K562 (cell line): ENCODE measurements around the gene ULK3. TPM values are rescaled to one million over a fixed set of nuclear protein-coding genes. Genes with fewer than 3 reads are reported as not detected.
A peak's percentile ranks its signal among the peaks of the same experiment; 100 is the strongest.

Source experiments
- ATAC-seq: fragments of 200-7000 bp; cut with Tn5 transposase; 3 replicates; pipeline ENCODE4 v1.9.1; 2020; ENCODE audit warnings: moderate library complexity
- BruUV-seq: library from RNA; stranded (reverse); fragments of 400-500 nt; replicated peaks from 2 replicates; lab custom pipeline; 2021; lab: Mats Ljungman, UMichigan
- CTCF ChIA-PET: fragments of 300-600 bp; formaldehyde crosslinking; extraction: SDS; loops from one replicate; lab custom pipeline; 2021; ENCODE audit warnings: low intra/inter-chr PET ratio; lab: Yijun Ruan, JAX
- POLR2A ChIA-PET: fragments of 300-600, 350-650 bp; sonication (Branson Sonifier 250); formaldehyde crosslinking; extraction: SDS; loops from one replicate; lab custom pipeline; 2021; ENCODE audit warnings: antibody characterized with exemption, inconsistent platforms; lab: Yijun Ruan, JAX
- DNase-seq, 4 experiments: peaks; one replicate each; pipeline versions ENCODE4 v3.0.0 to v3.0.0-alpha.2; 2011 to 2018; ENCODE audit warnings: low spot score in 3 of 4, mixed read lengths in 3 of 4; ENCODE audit errors: extremely low read depth in 1 of 4
- FAIRE-seq: peaks from 2 replicates; lab custom pipeline; 2011; peaks lifted over from hg19 to GRCh38; lab: Jason Lieb, UNC
- H2AFZ ChIP-seq: 2 replicates; pipeline ENCODE4 v1.6.0; 2011; ENCODE audit warnings: low read depth, low read length, control low read depth, inconsistent platforms
- H3K27ac ChIP-seq: fragments of 200-600 bp; 3 replicates; pipeline ENCODE4 v1.8.0; 2011; ENCODE audit warnings: low read depth, mild to moderate bottlenecking, control low read depth, inconsistent platforms, low read length, moderate library complexity, mixed read lengths; ENCODE audit errors: extremely low read depth
- H3K27me3 ChIP-seq, 2 experiments: fragments of 300-600 bp in 1 of 2; 2 replicates in 1 of 2; 3 replicates in 1 of 2; pipeline versions ENCODE4 v1.6.0 to v1.8.0; 2011; ENCODE audit warnings: inconsistent platforms in 2 of 2, low read length in 2 of 2, mild to moderate bottlenecking in 1 of 2, mixed read lengths in 1 of 2, moderate library complexity in 1 of 2; ENCODE audit not compliant: control insufficient read depth in 2 of 2, insufficient read depth in 2 of 2
- H3K36me3 ChIP-seq: fragments of 300-600 bp; 3 replicates; pipeline ENCODE4 v1.8.0; 2011; ENCODE audit warnings: mild to moderate bottlenecking, low read length, inconsistent platforms; ENCODE audit not compliant: control insufficient read depth, insufficient read depth
- H3K4me1 ChIP-seq, 2 experiments: fragments of 200-600 bp in 1 of 2; replicated peaks in 1 of 2; 2 replicates in 1 of 2; 3 replicates in 1 of 2; pipeline versions ENCODE4 v1.5.1 to v1.8.0; 2011; ENCODE audit warnings: inconsistent platforms in 2 of 2, low read length in 2 of 2, mild to moderate bottlenecking in 1 of 2, mixed read lengths in 1 of 2, moderate library complexity in 1 of 2; ENCODE audit not compliant: control insufficient read depth in 2 of 2, insufficient read depth in 2 of 2
- H3K4me2 ChIP-seq: 2 replicates; pipeline ENCODE4 v1.6.1; 2011; ENCODE audit warnings: low read length, control low read depth, inconsistent platforms, mixed read lengths; ENCODE audit not compliant: insufficient read depth
- H3K4me3 ChIP-seq: fragments of 200-600 bp; sonication (generic), shearing (Covaris generic); 2 replicates; pipeline ENCODE4 v1.5.1; 2016; ENCODE audit warnings: control low read depth, inconsistent platforms
- H3K79me2 ChIP-seq: fragments of 200-600 bp; 3 replicates; pipeline ENCODE4 v1.8.0; 2011; ENCODE audit warnings: low read length, inconsistent platforms; ENCODE audit not compliant: control insufficient read depth, insufficient read depth
- H3K9ac ChIP-seq, 2 experiments: 2 replicates each; pipeline versions ENCODE4 v1.6.0 to v1.6.1; 2011; ENCODE audit warnings: low read depth in 2 of 2, low read length in 2 of 2, control low read depth in 1 of 2, inconsistent platforms in 1 of 2, mild to moderate bottlenecking in 1 of 2, mixed read lengths in 1 of 2; ENCODE audit not compliant: insufficient read depth in 1 of 2
- H3K9me1 ChIP-seq: one replicate; pipeline ENCODE4 v1.6.0; 2011; ENCODE audit warnings: inconsistent platforms, mild to moderate bottlenecking, low read length, moderate library complexity; ENCODE audit not compliant: control insufficient read depth, insufficient read depth
- H3K9me3 ChIP-seq: replicated peaks from 2 replicates; pipeline ENCODE4 v1.5.1; 2011; ENCODE audit warnings: low read depth, low read length, inconsistent platforms; ENCODE audit not compliant: control insufficient read depth, insufficient read depth
- H4K20me1 ChIP-seq: replicated peaks from 2 replicates; pipeline ENCODE4 v1.6.1; 2011; ENCODE audit warnings: low read length, inconsistent platforms, mixed read lengths; ENCODE audit not compliant: control insufficient read depth, insufficient read depth
- KAT2B ChIP-seq: IDR thresholded peaks from one replicate; pipeline ENCODE4 v1.6.1; 2012; ENCODE audit warnings: low read depth, mild to moderate bottlenecking, control low read depth, inconsistent platforms, low read length, moderate library complexity
- MBD2 ChIP-seq: sonication (generic); IDR thresholded peaks from 2 replicates; pipeline ENCODE4 v1.6.1; 2016; ENCODE audit warnings: low read depth, borderline replicate concordance
- PCBP2 ChIP-seq: fragments of 200-400 bp; formaldehyde crosslinking; IDR thresholded peaks from 2 replicates; pipeline ENCODE4 v1.6.1; 2018; ENCODE audit warnings: low read length, low read depth, mild to moderate bottlenecking, moderate library complexity; ENCODE audit not compliant: poor library complexity, severe bottlenecking
- SAFB2 ChIP-seq: fragments of 200-400 bp; formaldehyde crosslinking; IDR thresholded peaks from 2 replicates; pipeline ENCODE4 v1.6.1; 2018; ENCODE audit warnings: borderline replicate concordance, low read length, low read depth, moderate library complexity; ENCODE audit not compliant: severe bottlenecking
- TEAD2 ChIP-seq: fragments of 450-650 bp; IDR thresholded peaks from 2 replicates; pipeline ENCODE4 v1.6.1; 2016; ENCODE audit warnings: missing genetic modification characterization, control low read depth, missing compliant biosample characterization
- TOE1 ChIP-seq, 2 experiments: fragments of 450-650 bp in 1 of 2; sonication (generic) in 1 of 2; formaldehyde crosslinking in 1 of 2; IDR thresholded peaks; 2 replicates each; pipeline versions ENCODE4 v1.7.1 to v1.8.0; 2016 to 2022; ENCODE audit warnings: borderline replicate concordance in 2 of 2, mild to moderate bottlenecking in 2 of 2, antibody characterized with exemption in 1 of 2, inconsistent platforms in 1 of 2, low read depth in 1 of 2, missing genetic modification reagents in 1 of 2, moderate library complexity in 1 of 2
- ZNF224 ChIP-seq: sonication (generic); formaldehyde crosslinking; IDR thresholded peaks from 2 replicates; pipeline ENCODE4 v1.8.0; 2022; ENCODE audit warnings: mild to moderate bottlenecking, missing genetic modification reagents
- ZNF408 ChIP-seq: fragments of 250-450 bp; sonication (Bioruptor Pico); IDR thresholded peaks from 2 replicates; pipeline ENCODE4 v1.4.0; 2020; ENCODE audit warnings: low read depth, mild to moderate bottlenecking, moderate library complexity
- WGBS: fragments of 100-300 bp; shearing (Covaris generic); methylation state at CpG from one replicate; pipeline ENCODE4 v1.1.6; 2016; ENCODE audit warnings: low coverage, mixed read lengths; ENCODE audit not compliant: insufficient coverage; ENCODE audit errors: missing lambda C conversion rate; 5-methylcytosine and 5-hydroxymethylcytosine counted together
- in situ Hi-C: fragments of 300-500 bp; cut with MboI; formaldehyde crosslinking; loops from 4 replicates; pipeline ENCODE4 v1.15.0; 2018; ENCODE audit warnings: inconsistent platforms, mixed read lengths
- intact Hi-C: fragments of 100-400 bp; cut with micrococcal nuclease; formaldehyde crosslinking; loops from 2 replicates; pipeline ENCODE4 v1.14.2; 2022
- polyA plus RNA-seq, 8 experiments: library from polyadenylated mRNA; depleted of rRNA in 4 of 8; stranded (reverse) in 5 of 8; unstranded in 3 of 8; fragments of >200 nt; fragmentation: Nextera tagmentation in 2 of 8; fragmentation: Illumina TruSeq in 1 of 8; extraction: Ambion mirVana in 2 of 8; extraction: Trizol in 1 of 8; gene quantifications; 2 replicates each; pipeline versions ENCODE4 v1.2.1 to v1.2.3, GENCODE V29; 2011 to 2014; ENCODE audit warnings: inconsistent platforms in 1 of 8, missing spikeins in 1 of 8
- total RNA-seq, 7 experiments: library from RNA; depleted of rRNA in 6 of 7; stranded (reverse); fragments of >200 nt in 6 of 7; fragmentation: Illumina TruSeq in 2 of 7; extraction: Trizol in 2 of 7; gene quantifications; 2 replicates each; pipeline versions ENCODE4 v1.2.1 to v1.2.3, GENCODE V29; 2011 to 2021; ENCODE audit warnings: low replicate concordance in 1 of 7
- TF ChIP-seq, protein P1 (sequence below), 3 experiments: fragments of 200-800 bp in 1 of 3; sonication (Bioruptor generic) in 1 of 3; sonication (generic) in 1 of 3; formaldehyde crosslinking in 1 of 3; IDR thresholded peaks; 2 replicates each; pipeline versions ENCODE4 v1.6.1 to v1.8.0; 2016 to 2022; ENCODE audit warnings: mild to moderate bottlenecking in 2 of 3, missing compliant biosample characterization in 2 of 3, missing genetic modification characterization in 2 of 3, missing genetic modification reagents in 1 of 3

ULK3 gene
- total and polyA plus RNA-seq, 9 of the 15 experiments (the other 6 are each of a cell fraction or from before 2014, with no cell fraction given): 0.68 to 68.0 (median 34.9) TPM

DNA sequence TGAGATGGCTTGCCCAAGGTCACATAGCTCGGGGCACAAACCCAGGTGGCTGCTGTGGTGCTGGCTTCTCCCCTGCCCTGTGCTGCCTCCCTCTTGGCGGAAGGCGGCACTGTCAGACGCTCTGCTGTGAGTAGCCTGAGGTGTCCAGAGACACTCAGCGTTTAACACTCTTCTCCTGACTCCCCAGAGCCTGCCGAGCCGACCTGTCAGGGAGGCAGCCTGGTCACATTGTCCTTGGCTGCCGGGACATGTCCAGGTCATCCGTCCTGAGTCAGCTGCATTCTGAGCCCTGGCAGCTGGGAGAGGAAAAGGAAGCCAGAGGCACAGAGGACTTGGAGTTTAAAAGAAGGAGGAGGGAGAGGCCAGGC lies 25.6 kb downstream of the ULK3 start:
- Histone ChIP-seq H3K9me1 (no peaks in the 10 kb centered on the region), H3K4me3 (no peak overlapping the region), H3K79me2 (no peaks in the 10 kb centered on the region), H3K4me1 (peaks cover 6 to 30% of the 10 kb centered on the region in 2 experiments; a peak in 3 of 5 replicates), H3K9me3 (no peaks in the 10 kb centered on the region), H2AFZ (peak overlapping the region; percentile 63; the same call in 1 of the 2 replicates), H3K9ac (0 out of 4 replicates have a peak overlapping the region, but pooled peaks of 1 of the 2 experiments have one; percentile 52), H3K27ac (no peak overlapping the region), H4K20me1 (no peaks in the 10 kb centered on the region), H3K36me3 (no peaks in the 10 kb centered on the region), H3K27me3 (peaks cover 0 to 11% of the 10 kb centered on the region in 2 experiments; a peak in 2 of 5 replicates), H3K4me2 (no peak overlapping the region)
- no peak for TF ChIP-seq ZNF408 (CRISPR knock-in tag)
- in situ Hi-C loops (no loop called here), intact Hi-C loops (no loop called here)
- FAIRE-seq: no peak
- ChIA-PET POLR2A (interaction anchor here (1.2 kb wide), 1 partner anchor 14 kb away, joined by 3 read pairs; no protein-coding TSS in a partner anchor), CTCF (no interaction called here)
- no peak for DNase-seq
- peak; percentile 17; the same call in 1 of the 3 replicates for ATAC-seq
- 40% methylated on average over 9 of the region's 9 CpGs for WGBS
- BruUV-seq: no TSS peak

DNA sequence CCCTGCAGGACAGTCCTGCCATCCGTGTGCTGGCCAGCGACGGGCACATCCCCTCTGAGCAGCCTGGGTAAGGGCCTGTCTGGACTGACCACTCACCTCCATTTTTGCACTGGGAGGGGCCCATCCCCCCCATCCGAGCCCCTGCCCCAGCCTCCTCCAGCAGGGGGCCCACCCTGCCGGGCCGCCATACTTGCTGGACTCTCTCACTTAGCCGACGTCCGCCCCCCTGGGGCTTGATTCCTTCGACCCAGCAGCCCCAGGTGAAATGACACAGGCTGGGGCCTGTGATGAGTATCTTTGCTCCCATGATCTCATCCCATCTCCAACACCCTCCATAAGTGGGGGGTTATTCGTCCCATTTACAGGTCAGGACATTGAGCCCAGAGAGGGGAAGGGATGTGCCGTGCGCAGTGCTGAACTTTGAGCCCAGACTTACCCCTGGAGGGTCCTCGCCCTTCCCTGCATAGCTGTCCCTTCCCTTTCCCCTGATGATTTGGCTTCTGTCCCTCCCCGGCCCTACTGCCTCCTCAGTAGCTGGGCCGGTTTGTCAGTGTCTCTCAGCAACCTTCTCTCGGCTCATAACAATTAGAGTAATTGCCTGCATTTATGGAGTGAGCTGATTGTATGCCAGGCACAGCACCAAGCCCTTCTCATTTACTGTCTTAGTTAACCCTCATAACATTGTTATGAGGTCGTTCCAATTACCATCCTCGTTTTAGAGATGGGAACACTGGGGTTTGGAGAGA lies 26.2 kb downstream of the ULK3 start:
- peaks cover 0 to 13% of the 10 kb centered on the region in 2 experiments; a peak in 2 of 5 replicates for H3K27me3 ChIP-seq
- no peak overlapping the region for H3K4me2 ChIP-seq
- H4K20me1 ChIP-seq: no peaks in the 10 kb centered on the region
- WGBS: 29% methylated on average over 18 of the region's 19 CpGs
- H3K9me1 ChIP-seq: no peaks in the 10 kb centered on the region
- H3K79me2 ChIP-seq: no peaks in the 10 kb centered on the region
- BruUV-seq: no TSS peak
- no peak for FAIRE-seq
- H3K4me1 ChIP-seq: peaks cover 6 to 30% of the 10 kb centered on the region in 2 experiments; a peak in 3 of 5 replicates
- no peak overlapping the region for H3K4me3 ChIP-seq
- CTCF ChIA-PET: no interaction called here
- H3K9ac ChIP-seq: peak overlapping the region in 1 of 2 experiments; percentile 17; a peak in 1 of 4 replicates
- peak overlapping the region; percentile 63 for H2AFZ ChIP-seq
- POLR2A ChIA-PET: interaction anchor here (1.2 kb wide), 1 partner anchor 14 kb away, joined by 3 read pairs; no protein-coding TSS in a partner anchor
- no peaks in the 10 kb centered on the region for H3K36me3 ChIP-seq
- peak in 2 of 4 experiments; percentile 41 to 49 for DNase-seq
- ATAC-seq: no peak
- H3K27ac ChIP-seq: no peak overlapping the region
- no peaks in the 10 kb centered on the region for H3K9me3 ChIP-seq
- in situ Hi-C loops: no loop called here
- intact Hi-C loops: no loop called here
- TF ChIP-seq SAFB2: no peak
- TF ChIP-seq MBD2: no peak
- TF ChIP-seq TOE1 (IDR thresholded peaks at IDR 0.05; ENCODE audit: borderline replicate concordance): no peak
- TF ChIP-seq TOE1 (CRISPR knock-in tag; IDR thresholded peaks at IDR 0.05; ENCODE audit: borderline replicate concordance, low read depth): no peak
- no peak for TF ChIP-seq KAT2B
- TF ChIP-seq TEAD2 (tag): no peak
- no peak for TF ChIP-seq ZNF224
- TF ChIP-seq, protein P1, sequence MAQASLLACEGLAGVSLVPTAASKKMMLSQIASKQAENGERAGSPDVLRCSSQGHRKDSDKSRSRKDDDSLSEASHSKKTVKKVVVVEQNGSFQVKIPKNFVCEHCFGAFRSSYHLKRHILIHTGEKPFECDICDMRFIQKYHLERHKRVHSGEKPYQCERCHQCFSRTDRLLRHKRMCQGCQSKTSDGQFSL (CRISPR knock-in tag; IDR thresholded peaks at IDR 0.05): peak; percentile 88
- TF ChIP-seq, protein P1 (tag; IDR thresholded peaks at IDR 0.05): 0 out of 4 replicates have a peak, but pooled peaks of 1 of the 2 experiments have one; percentile 22
- no peak for TF ChIP-seq PCBP2
